ENCODE results near the gene ACTL8.

DNA sequence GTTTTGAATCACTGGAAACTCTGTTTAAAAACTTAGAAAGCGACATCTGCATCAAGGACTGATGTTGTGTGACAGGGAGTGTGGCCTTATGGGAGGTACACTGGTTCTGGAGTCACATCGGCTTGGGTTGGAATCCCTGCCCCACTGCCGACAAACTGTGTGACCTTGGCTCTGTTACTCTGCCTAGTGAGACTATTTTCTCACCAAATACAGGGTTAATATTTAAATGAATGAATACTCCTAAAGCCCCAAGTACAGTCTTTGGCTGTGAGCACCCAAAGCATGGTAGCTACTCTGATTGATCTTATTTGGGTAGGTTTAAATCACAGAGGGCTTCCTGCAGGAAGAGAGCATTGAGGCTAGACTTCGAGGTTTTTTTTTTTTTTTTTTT is 102.0 kb downstream of the ACTL8 start:
- TF ChIP-seq ELF4 (IDR thresholded peaks at IDR 0.05) (no peak), BHLHE40 (IDR thresholded peaks at IDR 0.05; ENCODE audit: borderline replicate concordance) (no peak), FOXM1 (IDR thresholded peaks at IDR 0.05; ENCODE audit: borderline replicate concordance) (no peak), L3MBTL2 (conservative IDR thresholded peaks at IDR 0.05) (no peak), TARDBP (IDR thresholded peaks at IDR 0.05) (no peak)
- TF ChIP-seq, protein P1, sequence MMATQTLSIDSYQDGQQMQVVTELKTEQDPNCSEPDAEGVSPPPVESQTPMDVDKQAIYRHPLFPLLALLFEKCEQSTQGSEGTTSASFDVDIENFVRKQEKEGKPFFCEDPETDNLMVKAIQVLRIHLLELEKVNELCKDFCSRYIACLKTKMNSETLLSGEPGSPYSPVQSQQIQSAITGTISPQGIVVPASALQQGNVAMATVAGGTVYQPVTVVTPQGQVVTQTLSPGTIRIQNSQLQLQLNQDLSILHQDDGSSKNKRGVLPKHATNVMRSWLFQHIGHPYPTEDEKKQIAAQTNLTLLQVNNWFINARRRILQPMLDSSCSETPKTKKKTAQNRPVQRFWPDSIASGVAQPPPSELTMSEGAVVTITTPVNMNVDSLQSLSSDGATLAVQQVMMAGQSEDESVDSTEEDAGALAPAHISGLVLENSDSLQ (IDR thresholded peaks at IDR 0.05), result no peak

Data from HEK293T (cell line).